Activated T-cell treated with anti-CD3 and anti-CD28 coated beads, Interleukin-2, amount 50 U/mL, for 72 hours (primary cell): Measurements from ENCODE around the gene FOXD4L3. TPM values are rescaled to one million over a fixed set of nuclear protein-coding genes. Genes with fewer than 3 reads are reported as not detected.
"Not testable (repeated sequence)": the region's sequence is repeated elsewhere in the genome, so short reads cannot be mapped to it uniquely, and the experiment has no call there.

Experiments used
- ATAC-seq, 2 donors: fragments of 150-1000 bp; cut with Tn5 transposase; replicated peaks in 1 of 2; 2 replicates each; pipeline ENCODE4 v1.10.0; 2021; ENCODE audit warnings: moderate library complexity in 2 of 2, mild to moderate bottlenecking in 1 of 2
- DNase-seq, 2 donors: peaks; one replicate each; pipeline ENCODE4 v3.0.0; 2021 to 2022; ENCODE audit warnings: mixed read lengths in 1 of 2
- H3K27ac Mint-ChIP-seq: one replicate; pipeline ENCODE4 v1.8.0; 2022; ENCODE audit warnings: mild to moderate bottlenecking, moderate library complexity, mixed read lengths
- H3K27me3 Mint-ChIP-seq: one replicate; pipeline ENCODE4 v1.8.0; 2022; ENCODE audit warnings: low read depth, mixed read lengths
- H3K36me3 Mint-ChIP-seq, 2 donors: one replicate each; pipeline ENCODE4 v1.8.0; 2022; ENCODE audit warnings: mixed read lengths in 2 of 2, mild to moderate bottlenecking in 1 of 2; ENCODE audit not compliant: insufficient read depth in 2 of 2
- H3K4me1 Mint-ChIP-seq: one replicate; pipeline ENCODE4 v1.8.0; 2022; ENCODE audit warnings: low read depth, mixed read lengths
- H3K4me3 Mint-ChIP-seq, 2 donors: one replicate each; pipeline ENCODE4 v1.8.0; 2022; ENCODE audit warnings: mild to moderate bottlenecking in 2 of 2, mixed read lengths in 2 of 2, moderate library complexity in 2 of 2
- H3K9me3 Mint-ChIP-seq, 2 donors: one replicate each; pipeline ENCODE4 v1.8.0; 2022; ENCODE audit warnings: mixed read lengths in 2 of 2
- total RNA-seq, 2 donors: library from RNA; stranded (reverse); gene quantifications; one replicate each; pipeline ENCODE4 v1.2.3, GENCODE V29; 2022

The FOXD4L3 gene
- not detected for total RNA-seq

DNA sequence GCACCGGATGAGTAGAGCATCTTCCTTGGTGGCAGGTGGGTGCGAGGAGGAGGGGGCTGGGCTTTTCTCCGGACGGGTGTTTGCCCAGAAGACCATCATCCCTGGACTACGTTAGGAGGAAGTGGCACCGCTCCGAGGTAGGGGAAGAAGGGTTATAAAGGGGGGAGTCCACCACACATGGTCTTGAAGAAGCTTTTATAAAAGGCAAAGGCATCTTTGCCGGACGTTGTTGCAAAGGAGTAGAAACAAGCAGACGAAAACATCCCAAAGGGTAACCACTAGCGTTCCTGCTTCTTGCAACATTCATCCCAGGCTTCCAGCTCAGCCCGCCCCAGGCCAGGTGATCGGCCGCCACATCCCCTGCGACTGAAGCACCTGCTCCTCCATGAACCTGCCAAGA, at the start of gene FOXD4L3:
TSS of gene FOXD4L3 (plus strand) at position 301 of the 400 bp plus-strand sequence. CDS start at position 386, 85 bp downstream.
- not testable (repeated sequence) for H3K4me1 Mint-ChIP-seq, H3K9me3 Mint-ChIP-seq, DNase-seq, H3K27me3 Mint-ChIP-seq, H3K27ac Mint-ChIP-seq, H3K36me3 Mint-ChIP-seq, ATAC-seq, H3K4me3 Mint-ChIP-seq

DNA sequence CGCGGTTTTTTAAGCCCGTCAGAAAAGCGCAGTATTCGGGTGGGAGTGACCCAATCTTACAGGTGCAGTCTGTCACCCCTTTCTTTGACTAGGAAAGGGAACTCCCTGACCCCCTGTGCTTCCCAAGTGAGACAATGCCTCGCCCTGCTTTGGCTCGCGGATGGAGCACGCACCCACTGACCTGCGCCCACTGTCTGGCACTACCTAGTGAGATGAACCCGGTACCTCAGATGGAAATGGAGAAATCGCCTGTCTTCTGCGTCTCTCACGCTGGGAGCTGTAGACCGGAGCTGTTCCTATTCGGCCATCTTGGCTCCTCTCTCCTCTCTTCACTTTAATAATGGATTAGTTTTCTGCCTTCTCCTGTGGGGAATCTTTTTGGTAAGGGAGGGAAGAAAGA, 21.6 kb upstream of the FOXD4L3 start:
- H3K9me3 Mint-ChIP-seq, H3K4me3 Mint-ChIP-seq, H3K36me3 Mint-ChIP-seq, DNase-seq, H3K4me1 Mint-ChIP-seq, ATAC-seq, H3K27me3 Mint-ChIP-seq, H3K27ac Mint-ChIP-seq: not testable (repeated sequence)

DNA sequence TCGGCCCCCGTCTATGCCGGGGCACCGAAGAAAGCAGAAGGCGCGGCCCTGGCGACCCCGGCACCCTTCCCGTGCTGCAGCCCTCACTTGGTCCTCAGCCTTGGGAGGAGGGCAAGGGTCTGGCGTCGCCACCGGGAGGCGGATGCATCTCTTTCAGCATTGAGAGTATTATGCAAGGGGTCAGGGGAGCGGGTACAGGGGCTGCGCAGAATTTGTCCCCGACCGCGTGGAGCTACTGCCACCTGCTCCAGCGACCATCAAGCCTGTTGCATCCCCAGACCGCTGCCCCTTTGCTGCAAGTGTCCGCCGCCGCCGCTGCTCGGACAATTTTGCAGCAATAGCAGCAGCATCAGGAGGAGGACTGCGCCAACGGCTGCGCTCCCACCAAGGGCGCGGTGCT, 1.1 kb downstream of the FOXD4L3 start:
- H3K9me3 Mint-ChIP-seq, ATAC-seq, DNase-seq, H3K4me3 Mint-ChIP-seq, H3K36me3 Mint-ChIP-seq, H3K27ac Mint-ChIP-seq, H3K4me1 Mint-ChIP-seq, H3K27me3 Mint-ChIP-seq: not testable (repeated sequence)

DNA sequence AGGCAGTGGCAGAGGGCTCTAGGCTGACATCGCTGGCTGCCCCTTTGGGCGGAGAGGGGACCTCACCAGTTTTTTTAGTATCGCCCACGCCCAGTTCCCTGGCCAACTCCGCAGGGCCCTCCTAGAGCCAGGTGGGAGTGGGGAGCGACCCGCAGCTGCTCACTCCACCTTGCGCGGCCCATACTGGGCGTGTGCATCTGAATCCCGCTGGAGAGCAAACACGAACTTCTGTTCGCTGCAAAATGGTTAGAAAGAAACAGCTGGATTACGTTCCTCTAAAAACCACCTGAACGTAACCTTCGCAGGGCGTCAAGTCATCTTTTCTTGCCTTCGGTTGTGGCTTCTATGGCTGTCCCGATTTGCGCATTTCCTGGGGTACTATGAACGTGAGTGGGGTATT, 1.5 kb downstream of the FOXD4L3 start:
- H3K36me3 Mint-ChIP-seq, H3K4me3 Mint-ChIP-seq, H3K27ac Mint-ChIP-seq, ATAC-seq, H3K9me3 Mint-ChIP-seq, H3K27me3 Mint-ChIP-seq, DNase-seq, H3K4me1 Mint-ChIP-seq: not testable (repeated sequence)

DNA sequence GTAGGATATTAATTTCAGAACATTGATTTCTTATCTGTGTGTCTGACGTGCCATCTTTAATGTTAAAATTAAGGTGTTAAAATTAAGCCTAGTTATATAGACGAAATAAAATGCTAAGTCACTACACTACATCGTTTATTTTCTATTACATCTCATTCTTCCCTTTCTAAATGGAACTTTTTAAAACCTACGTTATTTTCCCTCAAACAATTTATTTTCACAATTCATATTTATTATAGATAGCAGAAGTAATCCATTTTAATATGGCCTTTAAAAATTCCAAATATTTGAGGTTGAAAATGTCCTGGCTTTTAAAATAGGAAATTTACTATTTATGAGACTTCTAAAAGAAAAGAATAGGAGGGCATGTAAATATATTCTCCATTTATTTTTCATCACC, 2.1 kb downstream of the FOXD4L3 start:
- H3K36me3 Mint-ChIP-seq, H3K4me1 Mint-ChIP-seq, H3K27me3 Mint-ChIP-seq, H3K9me3 Mint-ChIP-seq, DNase-seq, H3K4me3 Mint-ChIP-seq, H3K27ac Mint-ChIP-seq, ATAC-seq: not testable (repeated sequence)

GRCh38 chr9:68305680-68306285, 3.1 kb downstream of the FOXD4L3 start:
- not testable (repeated sequence) for DNase-seq, H3K27me3 Mint-ChIP-seq, H3K4me3 Mint-ChIP-seq, H3K4me1 Mint-ChIP-seq, ATAC-seq, H3K27ac Mint-ChIP-seq, H3K9me3 Mint-ChIP-seq, H3K36me3 Mint-ChIP-seq

- H3K27ac Mint-ChIP-seq, H3K36me3 Mint-ChIP-seq, ATAC-seq: not testable (repeated sequence)
These were observed 3.8 kb downstream of the FOXD4L3 start for GRCh38 chr9:68306391-68306964.

DNA sequence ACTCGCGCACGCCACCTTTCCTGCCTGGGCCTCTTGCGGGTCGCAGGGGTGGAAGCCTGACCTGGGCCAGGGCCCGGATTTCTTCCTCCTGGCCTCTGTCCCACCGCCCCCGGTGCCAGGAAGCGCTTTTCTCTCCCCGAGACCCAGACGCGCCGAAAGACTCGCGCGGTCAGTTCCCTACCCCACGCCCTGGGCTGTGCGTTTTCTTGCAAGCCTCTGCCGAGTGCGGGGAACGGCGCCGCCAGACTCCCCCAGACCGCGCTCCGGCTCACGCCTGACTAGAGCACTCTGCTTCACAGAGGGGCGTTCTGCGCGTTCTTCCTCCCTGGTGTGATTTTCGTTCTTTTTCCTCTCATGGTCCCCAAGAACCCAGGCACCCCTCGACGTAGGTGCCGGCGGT, 4.5 kb downstream of the FOXD4L3 start:
- not testable (repeated sequence) for H3K9me3 Mint-ChIP-seq, H3K4me3 Mint-ChIP-seq, DNase-seq, H3K27me3 Mint-ChIP-seq, H3K36me3 Mint-ChIP-seq, H3K4me1 Mint-ChIP-seq, H3K27ac Mint-ChIP-seq
- ATAC-seq = peak; percentile 44 to 46

More at GRCh38 chr9:68306391-68306964, 3.8 kb downstream of the FOXD4L3 start:
- not testable (repeated sequence) for H3K9me3 Mint-ChIP-seq, DNase-seq, H3K27me3 Mint-ChIP-seq, H3K4me3 Mint-ChIP-seq, H3K4me1 Mint-ChIP-seq

- not testable (repeated sequence) for H3K36me3 Mint-ChIP-seq, H3K4me1 Mint-ChIP-seq, H3K4me3 Mint-ChIP-seq, DNase-seq, H3K9me3 Mint-ChIP-seq, H3K27me3 Mint-ChIP-seq, H3K27ac Mint-ChIP-seq
- ATAC-seq = peak in 1 of 2 donors; percentile 19
These were observed 5.0 kb downstream of the FOXD4L3 start for GRCh38 chr9:68307654-68308053.

DNA sequence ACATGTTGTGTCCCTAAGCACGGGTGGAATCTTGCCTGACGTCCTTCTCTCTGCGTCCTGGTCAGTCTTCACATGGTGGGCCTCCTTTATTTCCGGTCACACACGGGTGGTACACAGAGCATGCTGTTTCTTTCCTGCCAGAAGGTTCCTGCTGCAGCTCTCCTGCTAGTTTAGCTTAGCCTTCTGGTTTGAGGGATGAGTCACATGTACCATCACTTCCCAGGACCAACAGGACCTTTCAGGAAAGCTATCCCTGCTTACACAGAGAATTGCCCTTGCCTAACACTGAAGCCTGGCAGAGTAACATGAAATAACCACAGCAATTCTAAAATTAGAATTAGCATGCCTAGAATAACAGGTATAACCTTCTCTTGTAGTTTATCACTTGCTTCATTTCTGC, 8.5 kb downstream of the FOXD4L3 start:
- not testable (repeated sequence) for H3K9me3 Mint-ChIP-seq, H3K27ac Mint-ChIP-seq, H3K4me1 Mint-ChIP-seq, H3K27me3 Mint-ChIP-seq, H3K36me3 Mint-ChIP-seq, ATAC-seq, DNase-seq, H3K4me3 Mint-ChIP-seq

GRCh38 chr9:68318209-68318608, 15.5 kb downstream of the FOXD4L3 start:
- DNase-seq, H3K36me3 Mint-ChIP-seq, H3K27me3 Mint-ChIP-seq, H3K4me1 Mint-ChIP-seq, H3K27ac Mint-ChIP-seq, H3K9me3 Mint-ChIP-seq, H3K4me3 Mint-ChIP-seq: not testable (repeated sequence)
- ATAC-seq = peak; percentile 21 to 42

DNA sequence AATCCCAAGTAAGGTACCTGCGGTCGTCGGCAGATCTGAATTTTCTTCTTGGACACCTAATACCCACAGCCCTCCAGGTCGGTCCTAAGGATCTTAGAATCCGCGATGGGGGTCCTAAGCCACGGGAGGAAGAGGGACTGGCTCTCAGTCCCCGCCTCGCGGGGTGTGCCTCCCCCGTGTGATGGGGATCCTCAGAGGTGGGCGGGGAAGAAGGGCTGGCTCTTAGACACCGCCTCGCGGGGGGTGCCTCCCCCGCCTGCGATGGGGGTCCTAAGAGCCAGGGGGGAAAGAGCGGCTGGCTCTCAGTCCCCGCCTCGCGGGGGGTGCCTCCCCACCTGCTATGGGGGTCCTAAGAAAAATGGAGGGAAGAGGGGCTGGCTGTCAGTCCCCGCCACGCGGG, 21.1 kb downstream of the FOXD4L3 start:
- ATAC-seq, H3K27ac Mint-ChIP-seq, H3K27me3 Mint-ChIP-seq, H3K9me3 Mint-ChIP-seq, DNase-seq, H3K4me1 Mint-ChIP-seq, H3K4me3 Mint-ChIP-seq, H3K36me3 Mint-ChIP-seq: not testable (repeated sequence)

- not testable (repeated sequence) for H3K4me3 Mint-ChIP-seq, H3K9me3 Mint-ChIP-seq, ATAC-seq, H3K4me1 Mint-ChIP-seq, H3K27ac Mint-ChIP-seq, H3K27me3 Mint-ChIP-seq, DNase-seq, H3K36me3 Mint-ChIP-seq
These were observed 21.9 kb downstream of the FOXD4L3 start for GRCh38 chr9:68324518-68324917.

GRCh38 chr9:68329106-68329505, 26.4 kb downstream of the FOXD4L3 start:
- not testable (repeated sequence) for H3K9me3 Mint-ChIP-seq, H3K27me3 Mint-ChIP-seq, DNase-seq, H3K27ac Mint-ChIP-seq, H3K36me3 Mint-ChIP-seq, ATAC-seq, H3K4me1 Mint-ChIP-seq, H3K4me3 Mint-ChIP-seq
